AG09309 (cell line): ENCODE results near the gene CREBRF.
A peak's percentile ranks its signal among the peaks of the same experiment; 100 is the strongest.

Experiments used
- DNase-seq: peaks from one replicate; pipeline ENCODE4 v3.0.0-alpha.2; 2010; ENCODE audit warnings: low read depth
- H3K4me3 ChIP-seq: 2 replicates; pipeline ENCODE4 v1.5.1; 2011; ENCODE audit warnings: mild to moderate bottlenecking, low read depth, low read length, moderate library complexity; ENCODE audit not compliant: control insufficient read depth
- CTCF ChIP-seq: IDR thresholded peaks from 2 replicates; pipeline ENCODE4 v1.5.1; 2011; ENCODE audit warnings: mild to moderate bottlenecking, low read depth, low read length, inconsistent platforms; ENCODE audit not compliant: insufficient read depth, control insufficient read depth; ENCODE audit errors: missing control alignments

The CREBRF gene

GRCh38 chr5:173078878-173079277 lies 22.7 kb downstream of the CREBRF start:
- no peak for TF ChIP-seq CTCF
- DNase-seq: no peak
- no peak overlapping the region for H3K4me3 ChIP-seq

GRCh38 chr5:173089581-173089980 lies 33.4 kb downstream of the CREBRF start:
- H3K4me3 ChIP-seq: no peak overlapping the region
- TF ChIP-seq CTCF: no peak
- DNase-seq: no peak

GRCh38 chr5:173090639-173091038 lies 34.5 kb downstream of the CREBRF start:
- H3K4me3 ChIP-seq: no peak overlapping the region
- TF ChIP-seq CTCF: no peak
- no peak for DNase-seq

- H3K4me3 ChIP-seq: no peak overlapping the region
- DNase-seq: no peak
- TF ChIP-seq CTCF: no peak
Measured at GRCh38 chr5:173091981-173092380, 35.8 kb downstream of the CREBRF start.

GRCh38 chr5:173093606-173094005 lies 37.5 kb downstream of the CREBRF start:
- no peak for DNase-seq
- H3K4me3 ChIP-seq: no peak overlapping the region
- no peak for TF ChIP-seq CTCF

GRCh38 chr5:173094012-173094661 lies 38.0 kb downstream of the CREBRF start:
- peak; percentile 29 for DNase-seq
- no peak for TF ChIP-seq CTCF

More at GRCh38 chr5:173094012-173094661, 38.0 kb downstream of the CREBRF start:
- no peak overlapping the region for H3K4me3 ChIP-seq
